ENCODE measurements around the gene RAB7B. TPM values are rescaled to one million over a fixed set of nuclear protein-coding genes. Genes with fewer than 3 reads are reported as not detected.

Gene RAB7B
- total and polyA plus RNA-seq, 7 experiments from 2014 or later, result 0.24 to 0.76 (median 0.35) TPM; not detected in 4

- ATAC-seq (no peak), DNase-seq (no peak)
- H3K4me1 Mint-ChIP-seq, result peaks cover 7 to 37% (median 18%) of the 10 kb centered on the region in 7 donors
- no peaks in the 10 kb centered on the region for H3K36me3 ChIP-seq (ENCODE audit: control insufficient read depth in 2 of 3, insufficient read depth in 3 of 3, low read length in 3 of 3)
- no peak overlapping the region for H3K27ac ChIP-seq (ENCODE audit: low read depth, low read length)
- H3K4me3 Mint-ChIP-seq, result no peak overlapping the region
- peaks cover 0 to 2% (median 0%) of the 10 kb centered on the region in 5 donors for H3K36me3 Mint-ChIP-seq
- H3K27ac Mint-ChIP-seq, result no peak overlapping the region
- H3K27me3 Mint-ChIP-seq, result peaks cover 0 to 16% (median 0%) of the 10 kb centered on the region in 5 donors
- POLR2A ChIA-PET, result interaction anchor here (0.5 kb wide), 1 partner anchor 873 kb away, joined by 3 read pairs; no protein-coding TSS in a partner anchor
- H3K4me3 ChIP-seq (ENCODE audit: low read length), result no peak overlapping the region
- no peaks in the 10 kb centered on the region for H3K9me3 Mint-ChIP-seq
- H3K27me3 ChIP-seq (ENCODE audit: control insufficient read depth in 2 of 2, insufficient read depth in 2 of 2, low read length in 2 of 2), result no peaks in the 10 kb centered on the region
- peaks cover 0 to 7% of the 10 kb centered on the region in 2 donors for H3K4me1 ChIP-seq (ENCODE audit: control insufficient read depth in 2 of 2, insufficient read depth in 2 of 2, low read length in 2 of 2)
- intact Hi-C loops (cut with micrococcal nuclease), result no loop called here
- no peaks in the 10 kb centered on the region for H3K9me3 ChIP-seq (ENCODE audit: control insufficient read depth in 2 of 3, low read length in 3 of 3)
- CTCF ChIA-PET, result no interaction called here
Measured at GRCh38 chr1:206048582-206048981, 45.4 kb upstream of the RAB7B start.

GRCh38 chr1:206047271-206047670 is 44.1 kb upstream of the RAB7B start:
- no peak for DNase-seq
- Mint-ChIP-seq H3K9me3 (no peaks in the 10 kb centered on the region), H3K4me1 (peaks cover 7 to 27% (median 17%) of the 10 kb centered on the region in 7 donors), H3K4me3 (no peak overlapping the region), H3K27me3 (peaks cover 0 to 17% (median 0%) of the 10 kb centered on the region in 5 donors), H3K27ac (no peak overlapping the region), H3K36me3 (no peaks in the 10 kb centered on the region)
- Histone ChIP-seq H3K36me3 (ENCODE audit: control insufficient read depth in 2 of 3, insufficient read depth in 3 of 3, low read length in 3 of 3) (no peaks in the 10 kb centered on the region), H3K27me3 (ENCODE audit: control insufficient read depth in 2 of 2, insufficient read depth in 2 of 2, low read length in 2 of 2) (no peaks in the 10 kb centered on the region), H3K9me3 (ENCODE audit: control insufficient read depth in 2 of 3, low read length in 3 of 3) (no peaks in the 10 kb centered on the region), H3K4me1 (ENCODE audit: control insufficient read depth in 2 of 2, insufficient read depth in 2 of 2, low read length in 2 of 2) (peaks cover 0 to 7% of the 10 kb centered on the region in 2 donors), H3K4me3 (ENCODE audit: low read length) (no peak overlapping the region), H3K27ac (ENCODE audit: low read depth, low read length) (no peak overlapping the region)
- CTCF ChIA-PET, result no interaction called here
- intact Hi-C loops (cut with micrococcal nuclease), result no loop called here
- POLR2A ChIA-PET, result no interaction called here
- ATAC-seq, result no peak

GRCh38 chr1:206041640-206042039 is 38.4 kb upstream of the RAB7B start:
- no peak overlapping the region for H3K4me3 Mint-ChIP-seq
- Histone ChIP-seq H3K4me1 (ENCODE audit: control insufficient read depth in 2 of 2, insufficient read depth in 2 of 2, low read length in 2 of 2) (no peaks in the 10 kb centered on the region), H3K9me3 (ENCODE audit: control insufficient read depth in 2 of 3, low read length in 3 of 3) (no peaks in the 10 kb centered on the region), H3K36me3 (ENCODE audit: control insufficient read depth in 2 of 3, insufficient read depth in 3 of 3, low read length in 3 of 3) (no peaks in the 10 kb centered on the region), H3K27ac (ENCODE audit: low read depth, low read length) (no peak overlapping the region), H3K27me3 (ENCODE audit: control insufficient read depth in 2 of 2, insufficient read depth in 2 of 2, low read length in 2 of 2) (no peaks in the 10 kb centered on the region), H3K4me3 (ENCODE audit: low read length) (no peak overlapping the region)
- H3K27me3 Mint-ChIP-seq, result peaks cover 0 to 54% (median 6%) of the 10 kb centered on the region in 5 donors
- no peak for DNase-seq
- intact Hi-C loops (cut with micrococcal nuclease), result no loop called here
- H3K4me1 Mint-ChIP-seq, result peaks cover 0 to 15% (median 12%) of the 10 kb centered on the region in 7 donors
- no peaks in the 10 kb centered on the region for H3K36me3 Mint-ChIP-seq
- ChIA-PET CTCF (no interaction called here), POLR2A (no interaction called here)
- H3K27ac Mint-ChIP-seq, result no peak overlapping the region
- no peak for ATAC-seq
- no peaks in the 10 kb centered on the region for H3K9me3 Mint-ChIP-seq

- H3K4me1 ChIP-seq (ENCODE audit: control insufficient read depth in 2 of 2, insufficient read depth in 2 of 2, low read length in 2 of 2), result no peaks in the 10 kb centered on the region
- ATAC-seq (no peak), DNase-seq (no peak)
- H3K27ac ChIP-seq (ENCODE audit: low read depth, low read length), result no peak overlapping the region
- Mint-ChIP-seq H3K36me3 (no peaks in the 10 kb centered on the region), H3K27ac (peak overlapping the region in 2 of 9 donors; percentile 20 to 44), H3K4me3 (no peak overlapping the region), H3K4me1 (peaks cover 0 to 16% (median 12%) of the 10 kb centered on the region in 7 donors), H3K27me3 (peaks cover 0 to 62% (median 5%) of the 10 kb centered on the region in 5 donors), H3K9me3 (no peaks in the 10 kb centered on the region)
- ChIA-PET CTCF (interaction anchor here (0.7 kb wide), 1 partner anchor 9 kb away, joined by 3 read pairs; no protein-coding TSS in a partner anchor), POLR2A (no interaction called here)
- no peaks in the 10 kb centered on the region for H3K36me3 ChIP-seq (ENCODE audit: control insufficient read depth in 2 of 3, insufficient read depth in 3 of 3, low read length in 3 of 3)
- no peaks in the 10 kb centered on the region for H3K9me3 ChIP-seq (ENCODE audit: control insufficient read depth in 2 of 3, low read length in 3 of 3)
- H3K4me3 ChIP-seq (ENCODE audit: low read length), result no peak overlapping the region
- intact Hi-C loops (cut with micrococcal nuclease), result no loop called here
- no peaks in the 10 kb centered on the region for H3K27me3 ChIP-seq (ENCODE audit: control insufficient read depth in 2 of 2, insufficient read depth in 2 of 2, low read length in 2 of 2)
Measured at GRCh38 chr1:206040328-206040727, 37.1 kb upstream of the RAB7B start.

- Histone ChIP-seq H3K4me3 (ENCODE audit: low read length) (no peak overlapping the region), H3K4me1 (ENCODE audit: control insufficient read depth in 2 of 2, insufficient read depth in 2 of 2, low read length in 2 of 2) (no peaks in the 10 kb centered on the region), H3K36me3 (ENCODE audit: control insufficient read depth in 2 of 3, insufficient read depth in 3 of 3, low read length in 3 of 3) (no peaks in the 10 kb centered on the region), H3K9me3 (ENCODE audit: control insufficient read depth in 2 of 3, low read length in 3 of 3) (no peaks in the 10 kb centered on the region), H3K27me3 (ENCODE audit: control insufficient read depth in 2 of 2, insufficient read depth in 2 of 2, low read length in 2 of 2) (no peaks in the 10 kb centered on the region), H3K27ac (ENCODE audit: low read depth, low read length) (no peak overlapping the region)
- ChIA-PET CTCF (interaction anchor here (0.7 kb wide), 1 partner anchor 8 kb away, joined by 3 read pairs; no protein-coding TSS in a partner anchor), POLR2A (interaction anchor here (0.6 kb wide), 1 partner anchor 31 kb away, joined by 3 read pairs; no protein-coding TSS in a partner anchor)
- H3K27me3 Mint-ChIP-seq, result peaks cover 0 to 69% (median 6%) of the 10 kb centered on the region in 5 donors
- no peak overlapping the region for H3K4me3 Mint-ChIP-seq
- peak overlapping the region in 2 of 9 donors; percentile 19 to 37 for H3K27ac Mint-ChIP-seq
- no peaks in the 10 kb centered on the region for H3K9me3 Mint-ChIP-seq
- ATAC-seq (no peak), DNase-seq (no peak)
- peaks cover 0 to 22% (median 18%) of the 10 kb centered on the region in 7 donors for H3K4me1 Mint-ChIP-seq
- intact Hi-C loops (cut with micrococcal nuclease), result no loop called here
- no peaks in the 10 kb centered on the region for H3K36me3 Mint-ChIP-seq
Measured at GRCh38 chr1:206039046-206039973, 36.1 kb upstream of the RAB7B start.

- H3K27ac ChIP-seq (ENCODE audit: low read depth, low read length), result no peak overlapping the region
- H3K27ac Mint-ChIP-seq, result no peak overlapping the region
- no peak for DNase-seq
Measured at GRCh38 chr1:206037581-206037980, 34.4 kb upstream of the RAB7B start.

More at GRCh38 chr1:206037581-206037980, 34.4 kb upstream of the RAB7B start:
- Mint-ChIP-seq H3K36me3 (no peaks in the 10 kb centered on the region), H3K4me1 (peaks cover 0 to 22% (median 18%) of the 10 kb centered on the region in 7 donors), H3K27me3 (peaks cover 0 to 75% (median 6%) of the 10 kb centered on the region in 5 donors), H3K9me3 (peaks cover 0 to 4% (median 0%) of the 10 kb centered on the region in 11 donors), H3K4me3 (no peak overlapping the region)
- Histone ChIP-seq H3K27me3 (ENCODE audit: control insufficient read depth in 2 of 2, insufficient read depth in 2 of 2, low read length in 2 of 2) (peaks cover 0 to 2% of the 10 kb centered on the region in 2 donors), H3K4me3 (ENCODE audit: low read length) (no peak overlapping the region), H3K9me3 (ENCODE audit: control insufficient read depth in 2 of 3, low read length in 3 of 3) (no peaks in the 10 kb centered on the region), H3K36me3 (ENCODE audit: control insufficient read depth in 2 of 3, insufficient read depth in 3 of 3, low read length in 3 of 3) (no peaks in the 10 kb centered on the region), H3K4me1 (ENCODE audit: control insufficient read depth in 2 of 2, insufficient read depth in 2 of 2, low read length in 2 of 2) (no peaks in the 10 kb centered on the region)
- POLR2A ChIA-PET, result no interaction called here
- intact Hi-C loops (cut with micrococcal nuclease), result no loop called here
- CTCF ChIA-PET, result interaction anchor here (0.6 to 1.0 kb wide), 2 partner anchors 8 to 1908 kb away, joined by 3 read pairs; no protein-coding TSS in a partner anchor
- ATAC-seq, result no peak
